GM23338 (cell line): Measurements from ENCODE around the gene SHC4. TPM values are rescaled to one million over a fixed set of nuclear protein-coding genes. Genes with fewer than 3 reads are reported as not detected.

Source experiments
- ATAC-seq: fragments of 200-7000 bp; cut with Tn5 transposase; 3 replicates; pipeline ENCODE4 v1.9.1; 2020
- DNase-seq: peaks from one replicate; pipeline ENCODE4 v3.0.0-alpha.2; 2015; ENCODE audit warnings: low spot score
- H2AFZ ChIP-seq: fragments of 200-600 bp; sonication (generic); 2 replicates; pipeline ENCODE4 v1.8.0; 2016; ENCODE audit warnings: antibody characterized with exemption, mild to moderate bottlenecking, moderate library complexity
- H3F3A ChIP-seq: fragments of 200-600 bp; sonication (generic); replicated peaks from 2 replicates; pipeline ENCODE4 v1.8.0; 2017; ENCODE audit warnings: antibody characterized with exemption, mixed run types, low read depth
- H3K27ac ChIP-seq: fragments of 200-600 bp; sonication (generic); 2 replicates; pipeline ENCODE4 v1.6.1; 2016; ENCODE audit warnings: low read depth
- H3K27me3 ChIP-seq: fragments of 200-600 bp; sonication (generic); 2 replicates; pipeline ENCODE4 v1.8.0; 2016; ENCODE audit warnings: mild to moderate bottlenecking, mixed run types, moderate library complexity; ENCODE audit not compliant: insufficient read depth
- H3K36me3 ChIP-seq: fragments of 200-600 bp; sonication (generic); 2 replicates; pipeline ENCODE4 v1.8.0; 2016; ENCODE audit warnings: mild to moderate bottlenecking; ENCODE audit not compliant: insufficient read depth
- H3K4me1 ChIP-seq: fragments of 200-600 bp; sonication (generic); 2 replicates; pipeline ENCODE4 v1.8.0; 2016; ENCODE audit warnings: mild to moderate bottlenecking, moderate library complexity; ENCODE audit not compliant: insufficient read depth
- H3K4me2 ChIP-seq: fragments of 200-600 bp; sonication (generic); 2 replicates; pipeline ENCODE4 v1.7.1; 2017; ENCODE audit warnings: mixed run types
- H3K4me3 ChIP-seq: fragments of 200-600 bp; sonication (generic); 2 replicates; pipeline ENCODE4 v1.6.1; 2016; ENCODE audit warnings: mixed run types
- H3K79me2 ChIP-seq: fragments of 200-600 bp; sonication (generic); replicated peaks from 2 replicates; pipeline ENCODE4 v1.8.0; 2017; ENCODE audit warnings: mild to moderate bottlenecking; ENCODE audit not compliant: insufficient read depth
- H3K9me2 ChIP-seq: fragments of 200-600 bp; sonication (generic); 2 replicates; pipeline ENCODE4 v1.8.0; 2017; ENCODE audit not compliant: insufficient read depth
- H4K20me1 ChIP-seq: fragments of 200-600 bp; sonication (generic); replicated peaks from 2 replicates; pipeline ENCODE4 v1.8.0; 2017; ENCODE audit warnings: mild to moderate bottlenecking; ENCODE audit not compliant: insufficient read depth
- H3K27ac Mint-ChIP-seq: 2 replicates; pipeline ENCODE4 v1.8.0; 2020; ENCODE audit warnings: inconsistent platforms, mild to moderate bottlenecking, moderate library complexity, mixed read lengths
- H3K27me3 Mint-ChIP-seq: 3 replicates; pipeline ENCODE4 v1.8.0; 2022; ENCODE audit warnings: low read depth, mild to moderate bottlenecking, moderate library complexity, mixed read lengths, inconsistent platforms; ENCODE audit not compliant: insufficient read depth, poor library complexity
- H3K36me3 Mint-ChIP-seq: 3 replicates; pipeline ENCODE4 v1.8.0; 2021; ENCODE audit warnings: low read depth, mild to moderate bottlenecking, inconsistent platforms, moderate library complexity, mixed read lengths
- H3K4me1 Mint-ChIP-seq: 3 replicates; pipeline ENCODE4 v1.8.0; 2020; ENCODE audit warnings: mild to moderate bottlenecking, inconsistent platforms, mixed read lengths
- H3K4me3 Mint-ChIP-seq: 3 replicates; pipeline ENCODE4 v1.8.0; 2021; ENCODE audit warnings: moderate library complexity, mild to moderate bottlenecking, inconsistent platforms, mixed read lengths
- H3K9me3 Mint-ChIP-seq: 3 replicates; pipeline ENCODE4 v1.8.0; 2020; ENCODE audit warnings: moderate library complexity, mild to moderate bottlenecking, inconsistent platforms, mixed read lengths
- CREB1 ChIP-seq: fragments of 250-450 bp; sonication (Bioruptor Pico); IDR thresholded peaks from 2 replicates; pipeline ENCODE4 v1.5.0; 2020; ENCODE audit warnings: low read depth, mild to moderate bottlenecking, moderate library complexity
- CTCF ChIP-seq, 2 experiments: fragments of 200-600 bp in 1 of 2; sonication (generic) in 1 of 2; conservative IDR thresholded peaks; 2 replicates each; pipeline versions ENCODE4 v1.5.1 to v1.6.1; 2016 to 2017; ENCODE audit warnings: antibody characterized with exemption in 2 of 2, low read depth in 2 of 2, mild to moderate bottlenecking in 2 of 2, moderate library complexity in 1 of 2
- EZH2 ChIP-seq: fragments of 200-600 bp; sonication (generic); IDR thresholded peaks from one replicate; pipeline ENCODE4 v1.8.0; 2017; ENCODE audit warnings: antibody characterized with exemption, mild to moderate bottlenecking, low read depth; ENCODE audit not compliant: unreplicated experiment
- EZH2phosphoT487 ChIP-seq: fragments of 200-600 bp; sonication (generic); IDR thresholded peaks from one replicate; pipeline ENCODE4 v1.8.1; 2018; ENCODE audit warnings: antibody characterized with exemption; ENCODE audit not compliant: unreplicated experiment
- JUNB ChIP-seq: IDR thresholded peaks from one replicate; pipeline ENCODE4 v1.6.1; 2016; ENCODE audit warnings: antibody characterized with exemption; ENCODE audit not compliant: unreplicated experiment
- NANOG ChIP-seq: IDR thresholded peaks from 2 replicates; pipeline ENCODE4 v1.6.1; 2016; ENCODE audit warnings: antibody characterized with exemption, borderline replicate concordance
- POLR2AphosphoS5 ChIP-seq: IDR thresholded peaks from 2 replicates; pipeline ENCODE4 v1.6.1; 2016; ENCODE audit warnings: antibody characterized with exemption, low read depth
- STAT1 ChIP-seq: IDR thresholded peaks from one replicate; pipeline ENCODE4 v1.6.1; 2016; ENCODE audit warnings: antibody characterized with exemption; ENCODE audit not compliant: unreplicated experiment
- ZNF114 ChIP-seq: fragments of 250-450 bp; sonication (Bioruptor Pico); IDR thresholded peaks from 2 replicates; pipeline ENCODE4 v1.5.0; 2020; ENCODE audit warnings: mild to moderate bottlenecking, moderate library complexity
- ZNF331 ChIP-seq: fragments of 250-450 bp; sonication (Bioruptor Pico); IDR thresholded peaks from 2 replicates; pipeline ENCODE4 v1.5.0; 2020; ENCODE audit warnings: low read depth, mild to moderate bottlenecking, moderate library complexity
- polyA plus RNA-seq: library from polyadenylated mRNA; unstranded; fragments of >200 nt; fragmentation: Nextera tagmentation; extraction: Ambion mirVana; gene quantifications from 2 replicates; pipeline ENCODE4 v1.2.1, GENCODE V29; 2016
- total RNA-seq: library from RNA; depleted of rRNA; stranded (reverse); fragments of >200 nt; shearing (Covaris generic); gene quantifications from 2 replicates; pipeline ENCODE4 v1.2.3, GENCODE V29; 2014
- TF ChIP-seq, protein P1 (sequence below): IDR thresholded peaks from 2 replicates; pipeline ENCODE4 v1.6.1; 2016; ENCODE audit warnings: antibody characterized with exemption
- TF ChIP-seq, protein P2 (sequence below): fragments of 250-450 bp; sonication (Bioruptor Pico); IDR thresholded peaks from 2 replicates; pipeline ENCODE4 v1.5.0; 2020; ENCODE audit warnings: mild to moderate bottlenecking, moderate library complexity

Gene SHC4
- total and polyA plus RNA-seq, 2 experiments from 2014 or later, result 0.21 to 0.32 TPM

- peaks cover 21% of the 10 kb centered on the region for H3K36me3 ChIP-seq
- no peaks in the 10 kb centered on the region for H3K27me3 Mint-ChIP-seq
- no peak for ATAC-seq
Observed at GRCh38 chr15:48782911-48783310, 180.8 kb downstream of the SHC4 start.

GRCh38 chr15:48781481-48782081 is 182.1 kb downstream of the SHC4 start:
- Histone ChIP-seq H3K36me3 (peaks cover 21% of the 10 kb centered on the region), H3F3A (no peaks in the 10 kb centered on the region), H3K27me3 (no peaks in the 10 kb centered on the region), H3K4me1 (no peaks in the 10 kb centered on the region), H3K9me2 (no peaks in the 10 kb centered on the region), H3K79me2 (no peaks in the 10 kb centered on the region), H3K4me3 (no peak overlapping the region), H4K20me1 (0 out of 2 replicates have a peak, but pooled peaks cover 4% of the 10 kb centered on the region), H3K27ac (no peak overlapping the region), H2AFZ (no peak overlapping the region), H3K4me2 (no peak overlapping the region)
- H3K27me3 Mint-ChIP-seq, result no peaks in the 10 kb centered on the region
- no peak overlapping the region for H3K27ac Mint-ChIP-seq
- no peak for DNase-seq
- peaks cover 17% of the 10 kb centered on the region for H3K36me3 Mint-ChIP-seq
- ATAC-seq, result no peak
- H3K9me3 Mint-ChIP-seq, result no peaks in the 10 kb centered on the region
- peaks cover 7% of the 10 kb centered on the region; the same call in 2 of the 3 replicates for H3K4me1 Mint-ChIP-seq
- no peak overlapping the region for H3K4me3 Mint-ChIP-seq
- TF ChIP-seq EZH2, result no peak
- TF ChIP-seq JUNB, result no peak
- no peak for TF ChIP-seq CREB1 (CRISPR knock-in tag)
- no peak for TF ChIP-seq NANOG
- no peak for TF ChIP-seq POLR2AphosphoS5
- no peak for TF ChIP-seq ZNF331 (CRISPR knock-in tag)
- no peak for TF ChIP-seq STAT1
- no peak for TF ChIP-seq CTCF (conservative IDR thresholded peaks at IDR 0.05; ENCODE audit: low read depth in 2 of 2)
- no peak for TF ChIP-seq ZNF114 (CRISPR knock-in tag)
- TF ChIP-seq, protein P1, sequence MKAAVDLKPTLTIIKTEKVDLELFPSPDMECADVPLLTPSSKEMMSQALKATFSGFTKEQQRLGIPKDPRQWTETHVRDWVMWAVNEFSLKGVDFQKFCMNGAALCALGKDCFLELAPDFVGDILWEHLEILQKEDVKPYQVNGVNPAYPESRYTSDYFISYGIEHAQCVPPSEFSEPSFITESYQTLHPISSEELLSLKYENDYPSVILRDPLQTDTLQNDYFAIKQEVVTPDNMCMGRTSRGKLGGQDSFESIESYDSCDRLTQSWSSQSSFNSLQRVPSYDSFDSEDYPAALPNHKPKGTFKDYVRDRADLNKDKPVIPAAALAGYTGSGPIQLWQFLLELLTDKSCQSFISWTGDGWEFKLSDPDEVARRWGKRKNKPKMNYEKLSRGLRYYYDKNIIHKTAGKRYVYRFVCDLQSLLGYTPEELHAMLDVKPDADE, result no peak
- TF ChIP-seq, protein P2, sequence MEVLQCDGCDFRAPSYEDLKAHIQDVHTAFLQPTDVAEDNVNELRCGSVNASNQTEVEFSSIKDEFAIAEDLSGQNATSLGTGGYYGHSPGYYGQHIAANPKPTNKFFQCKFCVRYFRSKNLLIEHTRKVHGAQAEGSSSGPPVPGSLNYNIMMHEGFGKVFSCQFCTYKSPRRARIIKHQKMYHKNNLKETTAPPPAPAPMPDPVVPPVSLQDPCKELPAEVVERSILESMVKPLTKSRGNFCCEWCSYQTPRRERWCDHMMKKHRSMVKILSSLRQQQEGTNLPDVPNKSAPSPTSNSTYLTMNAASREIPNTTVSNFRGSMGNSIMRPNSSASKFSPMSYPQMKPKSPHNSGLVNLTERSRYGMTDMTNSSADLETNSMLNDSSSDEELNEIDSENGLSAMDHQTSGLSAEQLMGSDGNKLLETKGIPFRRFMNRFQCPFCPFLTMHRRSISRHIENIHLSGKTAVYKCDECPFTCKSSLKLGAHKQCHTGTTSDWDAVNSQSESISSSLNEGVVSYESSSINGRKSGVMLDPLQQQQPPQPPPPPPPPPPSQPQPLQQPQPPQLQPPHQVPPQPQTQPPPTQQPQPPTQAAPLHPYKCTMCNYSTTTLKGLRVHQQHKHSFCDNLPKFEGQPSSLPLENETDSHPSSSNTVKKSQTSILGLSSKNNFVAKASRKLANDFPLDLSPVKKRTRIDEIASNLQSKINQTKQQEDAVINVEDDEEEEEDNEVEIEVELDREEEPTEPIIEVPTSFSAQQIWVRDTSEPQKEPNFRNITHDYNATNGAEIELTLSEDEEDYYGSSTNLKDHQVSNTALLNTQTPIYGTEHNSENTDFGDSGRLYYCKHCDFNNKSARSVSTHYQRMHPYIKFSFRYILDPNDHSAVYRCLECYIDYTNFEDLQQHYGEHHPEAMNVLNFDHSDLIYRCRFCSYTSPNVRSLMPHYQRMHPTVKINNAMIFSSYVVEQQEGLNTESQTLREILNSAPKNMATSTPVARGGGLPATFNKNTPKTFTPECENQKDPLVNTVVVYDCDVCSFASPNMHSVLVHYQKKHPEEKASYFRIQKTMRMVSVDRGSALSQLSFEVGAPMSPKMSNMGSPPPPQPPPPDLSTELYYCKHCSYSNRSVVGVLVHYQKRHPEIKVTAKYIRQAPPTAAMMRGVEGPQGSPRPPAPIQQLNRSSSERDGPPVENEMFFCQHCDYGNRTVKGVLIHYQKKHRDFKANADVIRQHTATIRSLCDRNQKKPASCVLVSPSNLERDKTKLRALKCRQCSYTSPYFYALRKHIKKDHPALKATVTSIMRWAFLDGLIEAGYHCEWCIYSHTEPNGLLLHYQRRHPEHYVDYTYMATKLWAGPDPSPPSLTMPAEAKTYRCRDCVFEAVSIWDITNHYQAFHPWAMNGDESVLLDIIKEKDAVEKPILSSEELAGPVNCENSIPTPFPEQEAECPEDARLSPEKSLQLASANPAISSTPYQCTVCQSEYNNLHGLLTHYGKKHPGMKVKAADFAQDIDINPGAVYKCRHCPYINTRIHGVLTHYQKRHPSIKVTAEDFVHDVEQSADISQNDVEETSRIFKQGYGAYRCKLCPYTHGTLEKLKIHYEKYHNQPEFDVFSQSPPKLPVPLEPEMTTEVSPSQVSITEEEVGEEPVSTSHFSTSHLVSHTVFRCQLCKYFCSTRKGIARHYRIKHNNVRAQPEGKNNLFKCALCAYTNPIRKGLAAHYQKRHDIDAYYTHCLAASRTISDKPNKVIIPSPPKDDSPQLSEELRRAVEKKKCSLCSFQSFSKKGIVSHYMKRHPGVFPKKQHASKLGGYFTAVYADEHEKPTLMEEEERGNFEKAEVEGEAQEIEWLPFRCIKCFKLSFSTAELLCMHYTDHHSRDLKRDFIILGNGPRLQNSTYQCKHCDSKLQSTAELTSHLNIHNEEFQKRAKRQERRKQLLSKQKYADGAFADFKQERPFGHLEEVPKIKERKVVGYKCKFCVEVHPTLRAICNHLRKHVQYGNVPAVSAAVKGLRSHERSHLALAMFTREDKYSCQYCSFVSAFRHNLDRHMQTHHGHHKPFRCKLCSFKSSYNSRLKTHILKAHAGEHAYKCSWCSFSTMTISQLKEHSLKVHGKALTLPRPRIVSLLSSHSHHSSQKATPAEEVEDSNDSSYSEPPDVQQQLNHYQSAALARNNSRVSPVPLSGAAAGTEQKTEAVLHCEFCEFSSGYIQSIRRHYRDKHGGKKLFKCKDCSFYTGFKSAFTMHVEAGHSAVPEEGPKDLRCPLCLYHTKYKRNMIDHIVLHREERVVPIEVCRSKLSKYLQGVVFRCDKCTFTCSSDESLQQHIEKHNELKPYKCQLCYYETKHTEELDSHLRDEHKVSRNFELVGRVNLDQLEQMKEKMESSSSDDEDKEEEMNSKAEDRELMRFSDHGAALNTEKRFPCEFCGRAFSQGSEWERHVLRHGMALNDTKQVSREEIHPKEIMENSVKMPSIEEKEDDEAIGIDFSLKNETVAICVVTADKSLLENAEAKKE (CRISPR knock-in tag), result no peak
- TF ChIP-seq EZH2phosphoT487, result no peak

More at GRCh38 chr15:48782911-48783310, 180.8 kb downstream of the SHC4 start:
- Mint-ChIP-seq H3K9me3 (no peaks in the 10 kb centered on the region), H3K4me1 (peaks cover 4% of the 10 kb centered on the region; the same call in 2 of the 3 replicates), H3K4me3 (no peak overlapping the region), H3K27ac (no peak overlapping the region), H3K36me3 (peaks cover 17% of the 10 kb centered on the region)
- 0 out of 2 replicates have a peak, but pooled peaks cover 4% of the 10 kb centered on the region for H4K20me1 ChIP-seq
- no peak overlapping the region for H3K4me2 ChIP-seq
- no peak overlapping the region for H3K4me3 ChIP-seq
- no peak for DNase-seq
- H3F3A ChIP-seq, result no peaks in the 10 kb centered on the region
- no peaks in the 10 kb centered on the region for H3K4me1 ChIP-seq
- no peak overlapping the region for H3K27ac ChIP-seq
- H3K27me3 ChIP-seq, result no peaks in the 10 kb centered on the region
- H3K79me2 ChIP-seq, result no peaks in the 10 kb centered on the region
- no peak for TF ChIP-seq STAT1
- H2AFZ ChIP-seq, result no peak overlapping the region
- H3K9me2 ChIP-seq, result no peaks in the 10 kb centered on the region
